ENCODE measurements around the gene AMDHD2. TPM values are rescaled to one million over a fixed set of nuclear protein-coding genes. Genes with fewer than 3 reads are reported as not detected.
"Not testable (repeated sequence)": the region's sequence is repeated elsewhere in the genome, so short reads cannot be mapped to it uniquely, and the experiment has no call there.

AMDHD2 gene
- total RNA-seq, 1 experiment from 2014 or later = 50.3 TPM

DNA sequence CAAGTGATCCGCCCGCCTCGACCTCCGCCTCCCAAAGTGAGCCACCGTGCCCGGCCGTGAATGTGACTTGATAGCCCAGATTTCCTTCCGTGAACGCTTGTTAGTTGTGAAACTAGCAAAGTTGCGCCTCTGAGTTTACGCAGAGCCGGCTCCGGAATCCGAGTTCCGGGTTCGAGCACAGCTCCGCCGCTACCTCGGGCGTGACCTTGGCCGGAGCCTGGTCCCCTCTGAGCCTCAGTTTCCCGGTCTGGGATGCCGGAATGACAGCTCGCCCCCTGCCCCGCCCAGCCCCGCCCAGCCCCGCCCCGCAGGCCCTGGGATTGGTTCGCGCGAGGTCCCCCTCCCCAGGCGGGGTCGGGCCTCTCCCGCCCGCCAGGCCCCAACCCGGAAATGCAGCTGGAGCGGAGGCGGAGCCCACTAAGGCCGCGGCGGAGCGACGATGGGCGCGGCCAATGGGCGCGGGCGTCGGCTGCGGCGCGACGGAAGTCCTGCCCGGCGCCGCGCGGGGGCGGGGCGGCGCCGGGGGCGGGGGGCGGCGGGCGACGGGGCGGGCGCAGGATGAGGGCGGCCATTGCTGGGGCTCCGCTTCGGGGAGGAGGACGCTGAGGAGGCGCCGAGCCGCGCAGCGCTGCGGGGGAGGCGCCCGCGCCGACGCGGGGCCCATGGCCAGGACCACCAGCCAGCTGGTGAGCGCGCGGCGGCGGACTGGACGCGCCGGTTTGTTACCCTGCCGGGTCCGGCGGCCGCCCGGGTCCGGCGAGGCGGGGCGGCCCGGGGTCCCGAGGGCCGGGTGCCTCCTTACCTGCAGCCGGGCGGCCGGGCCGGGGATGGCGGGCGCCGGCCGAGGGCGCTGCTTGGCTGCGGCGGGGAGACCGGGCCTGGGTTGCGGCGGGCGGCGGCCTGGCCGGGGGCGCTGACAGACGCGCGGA, 17.5 kb downstream of the AMDHD2 start, which contains the start of gene PDPK1:
TSS of gene PDPK1 (plus strand) at position 571 of the 929 bp plus-strand sequence. CDS start at position 663, 92 bp downstream.
- H3F3A ChIP-seq (ENCODE audit: low read length, unreplicated experiment) = no peaks in the 10 kb centered on the region
- POLR2A ChIA-PET (ENCODE audit: unreplicated experiment) = no interaction called here
- H2AFZ ChIP-seq (ENCODE audit: low read length) = peak within 1 kb of the TSS; percentile 81
- H3K36me3 ChIP-seq (ENCODE audit: low read depth, low read length) = no peaks in the 10 kb centered on the region
- ATAC-seq (peak; percentile 82), DNase-seq (peak; percentile 93)
- CTCF ChIA-PET = no interaction called here
- no TSS peak for BruUV-seq (replicated peaks)
- H3K9me3 ChIP-seq (ENCODE audit: low read length) = no peaks in the 10 kb centered on the region
- intact Hi-C loops (cut with micrococcal nuclease) = no loop called here
- peak within 1 kb of the TSS; percentile 88 for H3K4me2 ChIP-seq (ENCODE audit: low read length)
- peaks cover 5% of the 10 kb centered on the region; the same call in 1 of the 2 replicates for H3K4me1 ChIP-seq (ENCODE audit: insufficient read depth, low read length)
- H3K9ac ChIP-seq (ENCODE audit: low read length) = peak within 1 kb of the TSS; percentile 59
- TF ChIP-seq EZH2phosphoT487 (IDR thresholded peaks at IDR 0.05; ENCODE audit: borderline replicate concordance, low read length) = no peak
- no peak for TF ChIP-seq EZH2 (IDR thresholded peaks at IDR 0.05; ENCODE audit: low read length, unreplicated experiment)
- TF ChIP-seq, protein P1, sequence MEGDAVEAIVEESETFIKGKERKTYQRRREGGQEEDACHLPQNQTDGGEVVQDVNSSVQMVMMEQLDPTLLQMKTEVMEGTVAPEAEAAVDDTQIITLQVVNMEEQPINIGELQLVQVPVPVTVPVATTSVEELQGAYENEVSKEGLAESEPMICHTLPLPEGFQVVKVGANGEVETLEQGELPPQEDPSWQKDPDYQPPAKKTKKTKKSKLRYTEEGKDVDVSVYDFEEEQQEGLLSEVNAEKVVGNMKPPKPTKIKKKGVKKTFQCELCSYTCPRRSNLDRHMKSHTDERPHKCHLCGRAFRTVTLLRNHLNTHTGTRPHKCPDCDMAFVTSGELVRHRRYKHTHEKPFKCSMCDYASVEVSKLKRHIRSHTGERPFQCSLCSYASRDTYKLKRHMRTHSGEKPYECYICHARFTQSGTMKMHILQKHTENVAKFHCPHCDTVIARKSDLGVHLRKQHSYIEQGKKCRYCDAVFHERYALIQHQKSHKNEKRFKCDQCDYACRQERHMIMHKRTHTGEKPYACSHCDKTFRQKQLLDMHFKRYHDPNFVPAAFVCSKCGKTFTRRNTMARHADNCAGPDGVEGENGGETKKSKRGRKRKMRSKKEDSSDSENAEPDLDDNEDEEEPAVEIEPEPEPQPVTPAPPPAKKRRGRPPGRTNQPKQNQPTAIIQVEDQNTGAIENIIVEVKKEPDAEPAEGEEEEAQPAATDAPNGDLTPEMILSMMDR (conservative IDR thresholded peaks at IDR 0.05; ENCODE audit: low read depth, low read length) = no peak
- H3K27me3 ChIP-seq (ENCODE audit: low read length) = no peaks in the 10 kb centered on the region
- H3K79me2 ChIP-seq (ENCODE audit: low read length) = peaks cover 35% of the 10 kb centered on the region
- peak within 1 kb of the TSS; percentile 65 for H3K27ac ChIP-seq (ENCODE audit: low read length)
- no peaks in the 10 kb centered on the region for H4K20me1 ChIP-seq (ENCODE audit: low read length)
- H3K9me2 ChIP-seq (replicated peaks; ENCODE audit: low read length) = no peaks in the 10 kb centered on the region
- H3K4me3 ChIP-seq (ENCODE audit: low read length) = peak within 1 kb of the TSS; percentile 81

DNA sequence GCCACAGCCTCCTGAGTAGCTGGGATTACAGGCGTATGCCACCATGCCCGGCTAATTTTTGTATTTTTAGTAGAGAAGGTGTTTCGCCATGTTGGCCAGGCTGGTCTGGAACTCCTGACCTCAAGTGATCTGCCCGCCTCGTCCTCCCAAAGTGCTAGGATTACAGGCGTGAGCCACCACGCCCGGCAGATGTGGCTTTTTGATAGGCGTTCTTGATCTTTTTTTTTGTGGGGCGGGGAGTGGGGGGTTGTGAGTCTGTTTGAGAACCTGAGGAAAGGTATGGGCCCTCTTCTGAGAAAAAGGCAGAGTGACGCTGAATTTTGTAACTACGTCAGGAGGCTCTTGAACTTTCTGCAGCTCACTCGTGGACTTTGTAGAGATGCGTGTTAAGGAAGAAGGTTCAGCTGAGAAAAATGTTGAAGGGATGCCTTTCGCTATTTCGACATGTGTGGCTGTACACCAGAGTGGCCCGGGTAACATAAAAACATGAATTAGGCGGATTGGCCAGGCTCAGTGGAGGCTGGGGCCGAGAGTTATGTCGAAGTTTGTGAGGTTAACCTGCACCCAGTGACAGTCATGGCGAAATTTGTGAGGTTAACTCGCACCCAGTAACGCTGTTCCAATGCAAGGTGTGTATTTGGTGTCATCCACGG, 19.1 kb downstream of the AMDHD2 start:
- BruUV-seq (replicated peaks) = TSS peak; percentile 36
- H3K9me3 ChIP-seq (ENCODE audit: low read length); H3F3A ChIP-seq (ENCODE audit: low read length, unreplicated experiment); POLR2A ChIA-PET (ENCODE audit: unreplicated experiment); H3K9me2 ChIP-seq (replicated peaks; ENCODE audit: low read length); H2AFZ ChIP-seq (ENCODE audit: low read length); H3K27me3 ChIP-seq (ENCODE audit: low read length); CTCF ChIA-PET; ATAC-seq; H3K36me3 ChIP-seq (ENCODE audit: low read depth, low read length); H3K27ac ChIP-seq (ENCODE audit: low read length); H4K20me1 ChIP-seq (ENCODE audit: low read length); H3K4me1 ChIP-seq (ENCODE audit: insufficient read depth, low read length); intact Hi-C loops (cut with micrococcal nuclease); DNase-seq: not testable (repeated sequence)
- peak overlapping the region; percentile 71 for H3K4me3 ChIP-seq (ENCODE audit: low read length)
- peak overlapping the region; percentile 40; the same call in 1 of the 2 replicates for H3K9ac ChIP-seq (ENCODE audit: low read length)
- peaks cover 43% of the 10 kb centered on the region for H3K79me2 ChIP-seq (ENCODE audit: low read length)
- H3K4me2 ChIP-seq (ENCODE audit: low read length) = peak overlapping the region; percentile 83

DNA sequence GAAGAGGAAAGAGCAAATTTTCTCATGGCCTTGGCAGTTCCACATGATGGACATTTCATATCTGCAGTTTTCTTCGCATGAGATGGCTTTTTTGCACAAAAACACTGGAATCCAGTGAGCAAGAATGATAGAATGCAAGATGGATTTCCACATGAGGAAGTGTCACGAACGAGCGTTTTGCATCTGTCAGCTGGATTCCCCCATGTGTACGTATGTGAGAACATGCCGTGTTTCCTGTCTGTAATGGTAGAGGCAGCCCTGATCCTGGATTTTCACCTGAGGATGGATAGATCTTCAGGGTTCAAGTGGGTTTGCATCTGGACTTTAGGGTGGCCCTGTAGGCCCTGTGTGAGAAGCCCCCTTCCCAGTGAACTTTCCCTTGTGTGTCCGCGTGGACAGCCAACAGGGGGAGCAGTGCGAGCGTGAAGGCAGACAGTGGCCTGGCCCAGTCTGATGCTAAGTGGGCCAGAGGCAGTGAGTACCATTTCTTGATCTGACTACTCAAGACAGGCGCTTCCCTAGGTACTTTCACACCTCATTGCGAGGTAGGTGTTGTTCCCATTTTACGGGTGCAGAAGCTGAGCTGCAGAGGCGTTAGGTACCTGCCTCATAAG, 19.8 kb downstream of the AMDHD2 start:
- H3K4me1 ChIP-seq (ENCODE audit: insufficient read depth, low read length); H3K9me3 ChIP-seq (ENCODE audit: low read length); H3K9ac ChIP-seq (ENCODE audit: low read length); H3F3A ChIP-seq (ENCODE audit: low read length, unreplicated experiment); H4K20me1 ChIP-seq (ENCODE audit: low read length); CTCF ChIA-PET; ATAC-seq; POLR2A ChIA-PET (ENCODE audit: unreplicated experiment); H2AFZ ChIP-seq (ENCODE audit: low read length); H3K36me3 ChIP-seq (ENCODE audit: low read depth, low read length); H3K27ac ChIP-seq (ENCODE audit: low read length); H3K4me3 ChIP-seq (ENCODE audit: low read length); H3K9me2 ChIP-seq (replicated peaks; ENCODE audit: low read length); intact Hi-C loops (cut with micrococcal nuclease); BruUV-seq (replicated peaks); H3K27me3 ChIP-seq (ENCODE audit: low read length): not testable (repeated sequence)
- peaks cover 45% of the 10 kb centered on the region for H3K79me2 ChIP-seq (ENCODE audit: low read length)
- DNase-seq = peak; percentile 11
- TF ChIP-seq, protein P1 (conservative IDR thresholded peaks at IDR 0.05; ENCODE audit: low read depth, low read length) = peak; percentile 38; the same call in 1 of the 2 replicates
- peak overlapping the region; percentile 83; the same call in 1 of the 2 replicates for H3K4me2 ChIP-seq (ENCODE audit: low read length)

DNA sequence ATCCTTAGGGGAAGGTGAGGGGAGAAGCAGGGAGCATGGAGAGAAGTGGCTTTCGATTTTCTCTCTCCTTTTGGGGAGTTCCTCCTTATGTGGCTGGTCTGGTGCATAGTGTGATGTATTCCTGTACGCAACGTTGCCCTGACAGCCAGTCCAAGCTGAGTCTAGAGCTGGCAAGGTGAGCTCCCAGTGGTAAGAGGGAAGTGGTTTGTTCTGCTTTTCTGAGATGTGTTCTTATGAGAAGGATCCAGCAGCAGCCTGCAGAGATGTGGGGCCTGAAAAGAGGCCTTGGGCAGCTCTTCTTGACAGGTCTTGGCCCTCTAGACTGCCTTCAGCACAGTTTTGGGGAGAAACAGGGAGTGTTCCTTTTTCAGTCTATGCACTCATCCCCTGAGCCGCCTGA, 20.7 kb downstream of the AMDHD2 start:
- H4K20me1 ChIP-seq (ENCODE audit: low read length); intact Hi-C loops (cut with micrococcal nuclease); H2AFZ ChIP-seq (ENCODE audit: low read length); CTCF ChIA-PET; ATAC-seq; DNase-seq; H3F3A ChIP-seq (ENCODE audit: low read length, unreplicated experiment); H3K27me3 ChIP-seq (ENCODE audit: low read length); H3K36me3 ChIP-seq (ENCODE audit: low read depth, low read length); H3K4me2 ChIP-seq (ENCODE audit: low read length); H3K4me3 ChIP-seq (ENCODE audit: low read length); H3K4me1 ChIP-seq (ENCODE audit: insufficient read depth, low read length); H3K27ac ChIP-seq (ENCODE audit: low read length); H3K9me3 ChIP-seq (ENCODE audit: low read length); H3K9me2 ChIP-seq (replicated peaks; ENCODE audit: low read length); H3K9ac ChIP-seq (ENCODE audit: low read length); POLR2A ChIA-PET (ENCODE audit: unreplicated experiment); BruUV-seq (replicated peaks): not testable (repeated sequence)
- H3K79me2 ChIP-seq (ENCODE audit: low read length) = peaks cover 55% of the 10 kb centered on the region

All from PC-3 (cell line).